PC-9 (cell line): ENCODE data around the gene F11R. TPM values are rescaled to one million over a fixed set of nuclear protein-coding genes. Genes with fewer than 3 reads are reported as not detected.

ENCODE experiments used
- BruUV-seq: library from RNA; stranded (reverse); fragments of 400-500 nt; replicated peaks from 2 replicates; lab custom pipeline; 2021; lab: Mats Ljungman, UMichigan
- CTCF ChIA-PET: fragments of 300-600 bp; sonication (Branson Sonifier 250); formaldehyde crosslinking; loops from one replicate; lab custom pipeline; 2022; ENCODE audit warnings: antibody characterized with exemption; lab: Charles Lee
- POLR2A ChIA-PET: fragments of 300-600 bp; sonication (Branson Sonifier 250); formaldehyde crosslinking; loops from one replicate; lab custom pipeline; 2022; ENCODE audit warnings: antibody characterized with exemption; ENCODE audit not compliant: unreplicated experiment; lab: Charles Lee
- DNase-seq, 2 experiments: peaks; one replicate each; pipeline versions ENCODE4 v3.0.0 to v3.0.0-alpha.2; 2015 to 2022; ENCODE audit warnings: mixed read lengths in 1 of 2
- H2AFZ ChIP-seq: fragments of 200-600 bp; sonication (generic); 2 replicates; pipeline ENCODE4 v1.8.1; 2017; ENCODE audit warnings: antibody characterized with exemption
- H3F3A ChIP-seq: fragments of 200-600 bp; sonication (generic); 2 replicates; pipeline ENCODE4 v1.8.1; 2017; ENCODE audit warnings: antibody characterized with exemption, mild to moderate bottlenecking, low read depth; ENCODE audit not compliant: insufficient read depth
- H3K27ac ChIP-seq: fragments of 200-600 bp; sonication (generic); 2 replicates; pipeline ENCODE4 v1.6.1; 2016; ENCODE audit warnings: mixed run types
- H3K27me3 ChIP-seq: fragments of 200-600 bp; sonication (generic); 2 replicates; pipeline ENCODE4 v1.6.1; 2016; ENCODE audit warnings: low read depth, mixed run types; ENCODE audit not compliant: insufficient read depth
- H3K36me3 ChIP-seq: fragments of 200-600 bp; sonication (generic); 2 replicates; pipeline ENCODE4 v1.6.1; 2016; ENCODE audit warnings: low read depth, mixed run types
- H3K4me1 ChIP-seq: fragments of 200-600 bp; sonication (generic); replicated peaks from 2 replicates; pipeline ENCODE4 v1.6.1; 2016; ENCODE audit warnings: mixed run types; ENCODE audit not compliant: insufficient read depth
- H3K4me2 ChIP-seq: fragments of 200-600 bp; sonication (generic); 2 replicates; pipeline ENCODE4 v1.6.1; 2017; ENCODE audit warnings: mixed run types
- H3K4me3 ChIP-seq: fragments of 200-600 bp; sonication (generic); 2 replicates; pipeline ENCODE4 v1.6.1; 2016; ENCODE audit warnings: mixed run types
- H3K79me2 ChIP-seq: fragments of 200-600 bp; sonication (generic); 2 replicates; pipeline ENCODE4 v1.6.1; 2017; ENCODE audit warnings: low read depth, mixed run types
- H3K9me2 ChIP-seq: fragments of 200-600 bp; sonication (generic); 2 replicates; pipeline ENCODE4 v1.8.1; 2017; ENCODE audit warnings: mild to moderate bottlenecking; ENCODE audit not compliant: insufficient read depth
- H3K9me3 ChIP-seq: fragments of 200-600 bp; sonication (generic); 2 replicates; pipeline ENCODE4 v1.8.1; 2016; ENCODE audit warnings: low read depth; ENCODE audit not compliant: insufficient read depth
- H4K20me1 ChIP-seq: fragments of 200-600 bp; sonication (generic); 2 replicates; pipeline ENCODE4 v1.8.1; 2017; ENCODE audit not compliant: insufficient read depth
- EZH2 ChIP-seq: fragments of 200-600 bp; sonication (generic); IDR thresholded peaks from 2 replicates; pipeline ENCODE4 v1.8.0; 2017; ENCODE audit warnings: antibody characterized with exemption, low read depth
- intact Hi-C: fragments of 100-400 bp; cut with micrococcal nuclease; formaldehyde crosslinking; loops from one replicate; pipeline ENCODE4 v1.10.0; 2022; ENCODE audit not compliant: unreplicated experiment
- total RNA-seq: library from RNA; stranded (reverse); gene quantifications from 2 replicates; pipeline ENCODE4 v1.2.3, GENCODE V29; 2021
- TF ChIP-seq, protein P1 (sequence below): fragments of 200-600 bp; sonication (generic); conservative IDR thresholded peaks from 2 replicates; pipeline ENCODE4 v1.6.1; 2017; ENCODE audit warnings: mixed run types, antibody characterized with exemption, mild to moderate bottlenecking, moderate library complexity

Gene F11R
- total RNA-seq, 1 experiment from 2014 or later = 117 TPM

DNA sequence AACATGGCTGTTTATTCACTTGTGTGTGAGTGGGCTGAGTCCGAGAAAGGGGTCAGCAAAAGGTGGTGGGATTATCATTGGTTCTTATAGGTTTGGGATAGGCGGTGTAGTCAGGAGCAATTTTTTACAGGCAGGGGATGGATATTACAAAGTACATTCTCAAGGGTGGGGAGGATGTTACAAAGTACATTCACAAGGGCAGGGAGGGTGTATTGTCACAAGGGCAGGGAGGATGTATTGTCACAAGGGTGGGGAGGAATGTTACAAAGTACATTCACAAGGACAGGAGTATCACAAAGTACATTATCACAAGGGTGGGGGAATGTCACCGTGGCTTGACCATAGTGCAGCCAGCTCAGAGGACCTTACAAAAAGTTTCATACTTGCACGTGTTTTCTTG lies 35.2 kb downstream of the F11R start:
- intact Hi-C loops = no loop called here
- peaks cover 18% of the 10 kb centered on the region; the same call in 1 of the 2 replicates for H3F3A ChIP-seq
- H2AFZ ChIP-seq = no peak overlapping the region
- H3K9me3 ChIP-seq = no peaks in the 10 kb centered on the region
- no peaks in the 10 kb centered on the region for H3K27me3 ChIP-seq
- no peak overlapping the region for H3K4me3 ChIP-seq
- H3K27ac ChIP-seq = no peak overlapping the region
- DNase-seq = no peak
- POLR2A ChIA-PET = no interaction called here
- H4K20me1 ChIP-seq = no peaks in the 10 kb centered on the region
- CTCF ChIA-PET = interaction anchor here (0.7 kb wide), 1 partner anchor 34 kb away, joined by 8 read pairs; no protein-coding TSS in a partner anchor
- no TSS peak for BruUV-seq
- TF ChIP-seq, protein P1, sequence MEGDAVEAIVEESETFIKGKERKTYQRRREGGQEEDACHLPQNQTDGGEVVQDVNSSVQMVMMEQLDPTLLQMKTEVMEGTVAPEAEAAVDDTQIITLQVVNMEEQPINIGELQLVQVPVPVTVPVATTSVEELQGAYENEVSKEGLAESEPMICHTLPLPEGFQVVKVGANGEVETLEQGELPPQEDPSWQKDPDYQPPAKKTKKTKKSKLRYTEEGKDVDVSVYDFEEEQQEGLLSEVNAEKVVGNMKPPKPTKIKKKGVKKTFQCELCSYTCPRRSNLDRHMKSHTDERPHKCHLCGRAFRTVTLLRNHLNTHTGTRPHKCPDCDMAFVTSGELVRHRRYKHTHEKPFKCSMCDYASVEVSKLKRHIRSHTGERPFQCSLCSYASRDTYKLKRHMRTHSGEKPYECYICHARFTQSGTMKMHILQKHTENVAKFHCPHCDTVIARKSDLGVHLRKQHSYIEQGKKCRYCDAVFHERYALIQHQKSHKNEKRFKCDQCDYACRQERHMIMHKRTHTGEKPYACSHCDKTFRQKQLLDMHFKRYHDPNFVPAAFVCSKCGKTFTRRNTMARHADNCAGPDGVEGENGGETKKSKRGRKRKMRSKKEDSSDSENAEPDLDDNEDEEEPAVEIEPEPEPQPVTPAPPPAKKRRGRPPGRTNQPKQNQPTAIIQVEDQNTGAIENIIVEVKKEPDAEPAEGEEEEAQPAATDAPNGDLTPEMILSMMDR = no peak
- H3K4me1 ChIP-seq = 0 out of 2 replicates have a peak, but pooled peaks cover 8% of the 10 kb centered on the region
- H3K79me2 ChIP-seq = no peaks in the 10 kb centered on the region
- no peaks in the 10 kb centered on the region for H3K36me3 ChIP-seq
- no peak overlapping the region for H3K4me2 ChIP-seq
- H3K9me2 ChIP-seq = no peaks in the 10 kb centered on the region

DNA sequence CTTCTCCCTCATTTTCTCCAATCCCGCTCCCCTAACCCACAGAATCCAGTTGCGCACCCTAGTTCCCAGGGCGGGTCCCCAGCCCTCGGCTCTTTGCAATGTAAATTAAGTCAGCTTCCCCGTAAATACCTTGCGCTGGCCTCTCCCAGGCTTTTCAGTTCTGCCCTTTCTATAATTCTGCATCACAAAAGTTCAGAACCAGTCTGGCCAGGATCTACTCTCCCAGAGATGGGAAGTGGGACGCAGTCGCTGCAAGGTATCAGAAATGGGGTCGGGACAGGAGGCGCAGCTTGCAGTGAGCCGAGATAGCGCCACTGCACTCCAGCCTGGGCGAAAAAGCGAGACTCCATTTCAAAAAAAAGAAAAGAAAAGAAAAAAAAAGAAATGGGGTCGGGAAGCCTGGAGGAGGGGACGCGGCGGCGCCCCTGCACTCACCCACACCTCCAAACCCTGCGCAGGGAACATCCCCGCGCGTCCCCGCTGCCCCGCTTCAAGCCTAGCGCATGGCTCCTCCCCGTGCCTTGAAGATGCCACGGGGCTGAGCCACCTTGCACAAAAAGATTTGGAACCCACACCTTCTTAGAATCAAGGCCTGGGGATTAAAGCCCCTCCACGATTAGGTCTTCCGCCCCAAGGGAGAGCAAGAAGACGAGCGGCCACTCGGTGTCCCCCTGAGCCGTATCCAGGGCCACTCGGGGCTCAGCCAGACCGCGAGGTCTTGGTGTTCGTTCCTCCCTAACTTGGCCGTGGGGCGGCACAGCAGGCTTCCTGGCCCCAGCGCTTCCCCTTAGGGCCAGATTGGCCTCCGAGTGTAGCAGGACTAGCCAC lies 39.2 kb downstream of the F11R start:
- Histone ChIP-seq H3K4me2 (no peak overlapping the region), H3K4me3 (no peak overlapping the region), H3F3A (no peaks in the 10 kb centered on the region; the same call in 1 of the 2 replicates), H4K20me1 (no peaks in the 10 kb centered on the region), H3K27me3 (no peaks in the 10 kb centered on the region), H3K4me1 (no peaks in the 10 kb centered on the region), H2AFZ (no peak overlapping the region), H3K9me2 (no peaks in the 10 kb centered on the region), H3K9me3 (no peaks in the 10 kb centered on the region), H3K36me3 (no peaks in the 10 kb centered on the region), H3K27ac (no peak overlapping the region), H3K79me2 (no peaks in the 10 kb centered on the region)
- no TSS peak for BruUV-seq
- ChIA-PET POLR2A (no interaction called here), CTCF (no interaction called here)
- TF ChIP-seq, protein P1 = no peak
- TF ChIP-seq EZH2 = no peak
- intact Hi-C loops = no loop called here
- no peak for DNase-seq

DNA sequence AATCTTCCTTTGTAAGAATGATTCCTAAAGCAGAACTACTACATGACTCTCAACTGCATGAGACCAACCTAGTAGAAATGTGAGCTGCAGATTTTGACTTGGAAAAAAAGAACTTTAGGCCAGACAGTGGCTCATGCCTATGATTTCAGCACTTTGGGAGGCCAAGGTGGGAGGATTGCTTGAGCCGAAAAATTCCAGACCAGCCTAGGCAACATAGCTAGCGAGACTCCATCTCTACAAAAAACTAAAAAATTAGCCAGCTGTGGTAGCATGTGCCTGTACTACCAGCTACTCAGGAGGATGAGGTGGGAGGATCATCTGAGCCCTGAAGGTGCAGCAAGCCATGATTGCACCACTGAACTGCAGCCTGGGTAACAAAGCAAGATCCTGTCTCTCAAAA lies 41.7 kb downstream of the F11R start:
- ChIA-PET CTCF (no interaction called here), POLR2A (no interaction called here)
- no peaks in the 10 kb centered on the region for H3K4me1 ChIP-seq
- intact Hi-C loops = no loop called here
- DNase-seq = no peak
- H3F3A ChIP-seq = no peaks in the 10 kb centered on the region
- no TSS peak for BruUV-seq
- H3K36me3 ChIP-seq = no peaks in the 10 kb centered on the region
- H3K4me3 ChIP-seq = no peak overlapping the region
- H3K79me2 ChIP-seq = no peaks in the 10 kb centered on the region
- H3K9me3 ChIP-seq = no peaks in the 10 kb centered on the region
- no peak overlapping the region for H3K27ac ChIP-seq
- TF ChIP-seq, protein P1 = no peak
- no peak for TF ChIP-seq EZH2
- H3K4me2 ChIP-seq = no peak overlapping the region
- H3K9me2 ChIP-seq = no peaks in the 10 kb centered on the region; the same call in 1 of the 2 replicates
- no peak overlapping the region for H2AFZ ChIP-seq
- no peaks in the 10 kb centered on the region for H3K27me3 ChIP-seq
- no peaks in the 10 kb centered on the region for H4K20me1 ChIP-seq
